ENCODE measurements around the gene CDH22.

Gene CDH22

DNA sequence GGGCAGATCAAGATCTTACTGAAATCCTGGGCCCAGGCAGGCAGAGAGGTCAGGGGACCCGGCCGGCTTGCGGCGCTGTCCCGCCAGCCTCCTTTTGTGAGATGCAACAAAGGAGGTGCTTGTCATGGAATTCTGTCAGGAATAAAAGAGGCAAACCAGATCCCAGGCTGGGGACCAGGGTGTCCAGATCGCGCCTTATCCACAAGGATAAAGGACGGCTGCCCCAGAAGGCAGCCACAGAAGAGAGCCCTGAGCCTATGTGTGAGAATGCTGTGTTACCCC is 42.6 kb upstream of the CDH22 start:
- peaks cover 13% of the 10 kb centered on the region for H3K36me3 Mint-ChIP-seq (ENCODE audit: low read depth)
- peak overlapping the region; percentile 82 to 97 (median 91) for H3K27ac Mint-ChIP-seq
- H3K4me1 Mint-ChIP-seq = peaks cover 33% of the 10 kb centered on the region

DNA sequence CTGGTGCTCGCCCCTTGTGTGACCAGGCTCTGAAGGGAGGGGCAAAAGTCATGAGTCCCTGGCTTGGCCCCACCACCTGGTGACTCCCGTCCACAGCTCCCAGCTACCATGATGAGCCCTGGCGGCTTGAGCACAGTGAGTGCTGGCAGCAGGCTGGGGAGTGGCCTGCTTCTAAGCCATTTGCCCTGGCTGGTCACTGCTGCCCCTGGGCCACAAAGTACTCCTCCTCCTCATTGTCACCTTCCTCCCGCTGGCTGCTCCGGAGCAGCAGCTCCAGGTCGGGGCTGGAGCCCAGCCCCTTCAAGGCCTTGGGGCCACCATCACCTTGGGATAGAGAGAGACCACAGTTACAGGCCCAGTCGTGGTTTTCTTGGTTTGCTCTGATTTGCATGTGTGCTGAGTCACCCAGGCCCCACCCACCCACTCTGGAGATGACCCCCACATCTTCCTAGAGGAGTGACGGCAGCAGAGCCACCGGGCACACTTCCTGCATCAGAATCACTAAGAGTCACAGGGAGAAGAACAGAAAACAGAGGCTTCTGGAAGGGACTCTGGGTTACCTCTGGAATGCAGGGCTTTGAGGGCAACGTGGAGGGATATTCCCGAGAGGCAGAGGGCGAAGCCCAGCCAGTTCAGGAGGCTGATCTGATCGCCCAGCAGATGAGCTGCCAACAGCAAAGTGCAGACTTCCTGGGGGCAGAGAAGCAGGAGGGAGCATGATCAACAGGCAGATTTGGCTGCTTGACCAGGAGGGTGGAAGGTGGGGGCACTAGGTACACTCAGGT is 42.1 kb upstream of the CDH22 start:
- Mint-ChIP-seq H3K36me3 (ENCODE audit: low read depth) (peaks cover 7% of the 10 kb centered on the region), H3K4me3 (peak overlapping the region in 2 of 3 experiments; percentile 14 to 64), H3K9me3 (no peaks in the 10 kb centered on the region), H3K4me1 (peaks cover 28% of the 10 kb centered on the region), H3K27me3 (ENCODE audit: low read depth) (peaks cover 5% of the 10 kb centered on the region), H3K27ac (peak overlapping the region; percentile 82 to 97 (median 91))
- TF ChIP-seq, protein P1, sequence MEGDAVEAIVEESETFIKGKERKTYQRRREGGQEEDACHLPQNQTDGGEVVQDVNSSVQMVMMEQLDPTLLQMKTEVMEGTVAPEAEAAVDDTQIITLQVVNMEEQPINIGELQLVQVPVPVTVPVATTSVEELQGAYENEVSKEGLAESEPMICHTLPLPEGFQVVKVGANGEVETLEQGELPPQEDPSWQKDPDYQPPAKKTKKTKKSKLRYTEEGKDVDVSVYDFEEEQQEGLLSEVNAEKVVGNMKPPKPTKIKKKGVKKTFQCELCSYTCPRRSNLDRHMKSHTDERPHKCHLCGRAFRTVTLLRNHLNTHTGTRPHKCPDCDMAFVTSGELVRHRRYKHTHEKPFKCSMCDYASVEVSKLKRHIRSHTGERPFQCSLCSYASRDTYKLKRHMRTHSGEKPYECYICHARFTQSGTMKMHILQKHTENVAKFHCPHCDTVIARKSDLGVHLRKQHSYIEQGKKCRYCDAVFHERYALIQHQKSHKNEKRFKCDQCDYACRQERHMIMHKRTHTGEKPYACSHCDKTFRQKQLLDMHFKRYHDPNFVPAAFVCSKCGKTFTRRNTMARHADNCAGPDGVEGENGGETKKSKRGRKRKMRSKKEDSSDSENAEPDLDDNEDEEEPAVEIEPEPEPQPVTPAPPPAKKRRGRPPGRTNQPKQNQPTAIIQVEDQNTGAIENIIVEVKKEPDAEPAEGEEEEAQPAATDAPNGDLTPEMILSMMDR (IDR thresholded peaks at IDR 0.05; ENCODE audit: unreplicated experiment in 3 of 3) = no peak

More for the DNA sequence above, 42.6 kb upstream of the CDH22 start:
- no peak overlapping the region for H3K4me3 Mint-ChIP-seq
- H3K9me3 Mint-ChIP-seq = no peaks in the 10 kb centered on the region
- TF ChIP-seq, protein P1 (IDR thresholded peaks at IDR 0.05; ENCODE audit: unreplicated experiment in 3 of 3) = no peak
- H3K27me3 Mint-ChIP-seq (ENCODE audit: low read depth) = peaks cover 3% of the 10 kb centered on the region

DNA sequence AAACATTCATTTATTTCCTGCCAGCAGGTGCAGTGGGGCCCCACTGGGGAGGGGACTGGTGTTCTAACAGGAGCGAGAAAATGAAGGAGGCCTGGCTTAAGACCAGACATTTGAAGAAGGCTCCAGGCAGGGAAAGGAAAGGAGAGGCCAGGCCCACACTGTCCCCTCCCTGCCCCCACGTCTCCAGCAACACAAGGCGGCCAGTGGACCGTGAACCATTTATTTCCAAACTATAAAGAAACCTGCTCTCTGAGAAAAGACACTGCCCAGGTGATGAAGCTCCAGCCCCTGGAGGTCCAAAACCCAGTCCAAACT is 41.4 kb upstream of the CDH22 start:
- peaks cover 27% of the 10 kb centered on the region for H3K4me1 Mint-ChIP-seq
- peak overlapping the region in 1 of 3 experiments; percentile 43 for H3K4me3 Mint-ChIP-seq
- TF ChIP-seq, protein P1 (IDR thresholded peaks at IDR 0.05; ENCODE audit: unreplicated experiment in 3 of 3) = no peak
- peaks cover 8% of the 10 kb centered on the region for H3K27me3 Mint-ChIP-seq (ENCODE audit: low read depth)
- H3K27ac Mint-ChIP-seq = peak overlapping the region; percentile 58 to 91 (median 63)
- peaks cover 7% of the 10 kb centered on the region for H3K36me3 Mint-ChIP-seq (ENCODE audit: low read depth)
- H3K9me3 Mint-ChIP-seq = no peaks in the 10 kb centered on the region

DNA sequence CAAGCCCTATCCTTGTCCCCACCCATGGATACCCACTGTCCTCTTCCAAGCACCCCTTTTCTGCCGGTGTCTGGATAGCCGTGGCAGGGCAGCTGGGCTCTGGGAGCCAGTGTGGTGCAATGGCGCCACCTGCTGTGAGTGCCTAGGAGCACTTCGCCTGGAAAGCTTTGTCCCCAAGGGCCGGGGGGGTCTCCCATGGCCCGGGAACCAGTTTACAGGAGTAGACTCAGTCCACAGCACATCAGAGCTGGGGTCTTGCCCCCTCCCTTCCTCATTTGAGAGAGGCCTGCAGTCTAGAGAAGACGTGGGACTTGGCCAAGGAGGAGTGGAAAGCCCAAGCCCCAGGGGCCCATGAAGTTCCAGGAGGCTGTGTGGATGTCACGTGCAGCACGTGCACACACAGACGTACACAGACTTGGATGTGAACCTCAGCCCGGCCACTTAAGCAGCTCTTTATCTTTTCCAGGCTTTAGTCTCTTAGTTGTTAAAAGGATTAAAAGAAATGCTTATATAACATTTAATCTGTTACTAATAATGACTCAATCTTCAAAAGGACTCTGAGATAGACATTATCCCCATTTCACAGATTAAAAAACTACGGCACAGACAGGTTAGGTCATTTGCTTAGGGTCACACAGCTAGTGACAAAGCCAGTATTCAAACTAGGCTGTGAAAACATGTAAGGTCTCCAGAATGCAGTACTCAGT is 40.9 kb upstream of the CDH22 start:
- Mint-ChIP-seq H3K27me3 (ENCODE audit: low read depth) (peaks cover 12% of the 10 kb centered on the region), H3K4me3 (peak overlapping the region in 2 of 3 experiments; percentile 30 to 43), H3K36me3 (ENCODE audit: low read depth) (peaks cover 7% of the 10 kb centered on the region), H3K4me1 (peaks cover 27% of the 10 kb centered on the region), H3K27ac (peak overlapping the region; percentile 63 to 91 (median 67)), H3K9me3 (no peaks in the 10 kb centered on the region)
- TF ChIP-seq, protein P1 (IDR thresholded peaks at IDR 0.05; ENCODE audit: unreplicated experiment in 3 of 3) = peak; percentile 66 to 78 (median 77)

DNA sequence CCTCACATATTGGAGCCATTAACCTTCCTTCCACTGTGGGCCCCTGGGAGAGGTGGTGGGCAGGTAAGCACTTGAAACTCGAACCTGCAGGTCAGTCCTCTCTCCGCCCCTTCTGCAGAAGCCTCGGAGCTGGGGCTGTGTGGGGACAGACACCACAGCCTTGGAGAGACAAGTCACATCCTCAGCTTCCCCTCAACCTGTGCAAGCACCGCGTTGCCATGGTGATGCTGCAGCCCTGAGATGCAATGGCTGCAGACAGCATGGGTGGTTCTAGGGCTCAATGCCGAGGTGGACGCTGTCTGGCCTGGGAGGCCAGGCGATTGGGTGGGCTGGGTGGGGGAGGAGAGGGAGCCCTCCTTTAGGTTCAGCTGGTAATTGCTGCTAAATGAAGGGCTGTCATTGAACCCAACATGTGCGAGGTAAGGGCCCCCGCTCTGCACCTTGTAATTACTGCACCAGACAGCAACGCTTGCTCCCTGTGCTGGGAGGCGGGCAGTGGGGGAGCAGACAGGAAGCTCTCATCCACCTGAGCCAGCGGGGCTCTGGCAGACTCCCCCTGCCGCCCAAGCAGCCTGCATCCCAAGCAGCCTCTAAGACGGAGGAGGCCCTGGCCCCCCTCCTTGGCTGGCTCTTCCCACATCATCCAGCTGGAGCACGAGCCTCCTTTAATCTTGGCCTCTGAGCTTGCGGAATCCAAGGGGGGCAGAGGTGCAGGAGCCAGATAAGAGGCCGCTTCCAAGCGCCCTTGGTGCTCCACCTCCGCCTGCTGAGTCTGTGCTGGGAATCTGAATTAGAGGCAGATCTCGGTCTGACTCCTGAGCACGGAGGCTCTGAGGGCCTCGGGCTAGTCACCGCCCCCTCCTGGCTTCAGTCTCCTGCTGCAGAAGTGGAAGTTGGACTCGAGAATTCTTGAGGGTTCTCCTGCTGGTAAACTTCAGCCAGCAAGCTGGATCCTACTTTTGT is 39.8 kb upstream of the CDH22 start:
- peaks cover 28% of the 10 kb centered on the region for H3K4me1 Mint-ChIP-seq
- H3K27me3 Mint-ChIP-seq (ENCODE audit: low read depth) = peaks cover 20% of the 10 kb centered on the region
- H3K27ac Mint-ChIP-seq = peak overlapping the region; percentile 10 to 67 (median 63)
- peaks cover 7% of the 10 kb centered on the region for H3K36me3 Mint-ChIP-seq (ENCODE audit: low read depth)
- H3K9me3 Mint-ChIP-seq = no peaks in the 10 kb centered on the region
- TF ChIP-seq, protein P1 (IDR thresholded peaks at IDR 0.05; ENCODE audit: unreplicated experiment in 3 of 3) = no peak
- peak overlapping the region in 1 of 3 experiments; percentile 30 for H3K4me3 Mint-ChIP-seq

All from nephron (organoid).